IPS DF 4.7 (cell line): Measurements from ENCODE around the gene KCTD8.

Source experiments
- DNase-seq: peaks from one replicate; pipeline ENCODE4 v3.0.0-alpha.2; 2013; ENCODE audit warnings: low spot score; ENCODE audit errors: extremely low read depth

Gene KCTD8

GRCh38 chr4:44162538-44163270 lies 285.9 kb downstream of the KCTD8 start:
- DNase-seq: no peak

- no peak for DNase-seq
These were observed 286.9 kb downstream of the KCTD8 start for GRCh38 chr4:44161756-44162155.

- no peak for DNase-seq
These were observed 287.7 kb downstream of the KCTD8 start for GRCh38 chr4:44160776-44161367.

GRCh38 chr4:44159991-44160390 lies 288.6 kb downstream of the KCTD8 start:
- DNase-seq: no peak

- DNase-seq: no peak
These were observed 290.9 kb downstream of the KCTD8 start for GRCh38 chr4:44157611-44158277.

GRCh38 chr4:44150091-44150576 lies 298.5 kb downstream of the KCTD8 start:
- DNase-seq: no peak

- no peak for DNase-seq
These were observed 299.3 kb downstream of the KCTD8 start for GRCh38 chr4:44149282-44149681.

GRCh38 chr4:44147571-44148075 lies 301.0 kb downstream of the KCTD8 start:
- DNase-seq: no peak

GRCh38 chr4:44146516-44146915 lies 302.1 kb downstream of the KCTD8 start:
- DNase-seq: no peak

- no peak for DNase-seq
These were observed 302.7 kb downstream of the KCTD8 start for GRCh38 chr4:44145868-44146267.

- no peak for DNase-seq
These were observed 316.1 kb downstream of the KCTD8 start for GRCh38 chr4:44132526-44132925.
